GM19025 (cell line): ENCODE measurements around the gene ZC3H4.
"Not testable (repeated sequence)": the region's sequence is repeated elsewhere in the genome, so short reads cannot be mapped to it uniquely, and the experiment has no call there.

Source experiments
- ATAC-seq: cut with Tn5 transposase; IDR thresholded peaks from one replicate; pipeline ENCODE4 v1.9.1; 2021; ENCODE audit warnings: mild to moderate bottlenecking, low read depth, moderate library complexity; ENCODE audit not compliant: unreplicated experiment

Gene ZC3H4

GRCh38 chr19:47109177-47109540, 4.4 kb downstream of the ZC3H4 start:
- no peak for ATAC-seq

GRCh38 chr19:47107953-47108746, 5.4 kb downstream of the ZC3H4 start:
- no peak for ATAC-seq

- ATAC-seq, result no peak
These were observed 6.2 kb downstream of the ZC3H4 start for GRCh38 chr19:47107202-47107952.

GRCh38 chr19:47106821-47107201, 6.8 kb downstream of the ZC3H4 start:
- ATAC-seq, result no peak

GRCh38 chr19:47105874-47106273, 7.7 kb downstream of the ZC3H4 start:
- ATAC-seq, result no peak

- no peak for ATAC-seq
These were observed 8.9 kb downstream of the ZC3H4 start for GRCh38 chr19:47104680-47105079.

- no peak for ATAC-seq
These were observed 11.1 kb downstream of the ZC3H4 start for GRCh38 chr19:47102346-47103060.

- not testable (repeated sequence) for ATAC-seq
These were observed 12.5 kb downstream of the ZC3H4 start for GRCh38 chr19:47101116-47101515.

GRCh38 chr19:47100290-47100689, 13.3 kb downstream of the ZC3H4 start:
- no peak for ATAC-seq

GRCh38 chr19:47099576-47100050, 14.0 kb downstream of the ZC3H4 start:
- ATAC-seq, result no peak

GRCh38 chr19:47098608-47099007, 15.0 kb downstream of the ZC3H4 start:
- no peak for ATAC-seq

- no peak for ATAC-seq
These were observed 16.0 kb downstream of the ZC3H4 start for GRCh38 chr19:47097396-47098201.

GRCh38 chr19:47096721-47097120, 16.9 kb downstream of the ZC3H4 start:
- ATAC-seq, result no peak

- ATAC-seq, result no peak
These were observed 17.4 kb downstream of the ZC3H4 start for GRCh38 chr19:47096100-47096704.

GRCh38 chr19:47095476-47096099, 18.0 kb downstream of the ZC3H4 start:
- no peak for ATAC-seq

GRCh38 chr19:47094557-47095475, 18.8 kb downstream of the ZC3H4 start:
- ATAC-seq, result no peak

GRCh38 chr19:47093841-47094240, 19.7 kb downstream of the ZC3H4 start:
- no peak for ATAC-seq

GRCh38 chr19:47093254-47093653, 20.3 kb downstream of the ZC3H4 start:
- no peak for ATAC-seq
